IMR-90 (cell line): ENCODE results near the gene ATP2C2. TPM values are rescaled to one million over a fixed set of nuclear protein-coding genes. Genes with fewer than 3 reads are reported as not detected.

ENCODE experiments used
- ATAC-seq: fragments of 200-7000 bp; cut with Tn5 transposase; 2 replicates; pipeline ENCODE4 v1.9.1; 2020; ENCODE audit warnings: low read depth, mild to moderate bottlenecking, moderate library complexity
- BruUV-seq: library from RNA; stranded (reverse); fragments of 400-500 nt; replicated peaks from 2 replicates; lab custom pipeline; 2021; lab: Mats Ljungman, UMichigan
- CTCF ChIA-PET: fragments of 300-600 bp; formaldehyde crosslinking; extraction: SDS; loops from one replicate; lab custom pipeline; 2021; ENCODE audit warnings: antibody characterized with exemption; lab: Yijun Ruan, JAX
- POLR2A ChIA-PET: fragments of 300-600 bp; sonication (Branson Sonifier 250); formaldehyde crosslinking; loops from one replicate; lab custom pipeline; 2022; ENCODE audit warnings: antibody characterized with exemption; ENCODE audit not compliant: unreplicated experiment; lab: Charles Lee
- DNase-seq: peaks from one replicate; pipeline ENCODE4 v3.0.0; 2013
- H2AFZ ChIP-seq: replicated peaks from 2 replicates; pipeline ENCODE3; 2013; ENCODE audit warnings: low read length, mild to moderate bottlenecking; ENCODE audit not compliant: poor library complexity
- H2AK5ac ChIP-seq: 2 replicates; pipeline ENCODE4 v1.6.1; 2013; ENCODE audit warnings: low read depth, low read length, inconsistent platforms
- H2AK9ac ChIP-seq: replicated peaks from 2 replicates; pipeline ENCODE3; 2013; ENCODE audit warnings: mild to moderate bottlenecking, low read depth, low read length, moderate library complexity; ENCODE audit not compliant: poor library complexity
- H2BK120ac ChIP-seq: 2 replicates; pipeline ENCODE4 v1.6.1; 2013; ENCODE audit warnings: low read depth, low read length, inconsistent platforms
- H2BK15ac ChIP-seq: 3 replicates; pipeline ENCODE4 v1.6.1; 2013; ENCODE audit warnings: low read depth, low read length, inconsistent platforms
- H2BK20ac ChIP-seq: 2 replicates; pipeline ENCODE4 v1.6.1; 2013; ENCODE audit warnings: low read depth, mild to moderate bottlenecking, inconsistent platforms, low read length, moderate library complexity
- H2BK5ac ChIP-seq: 2 replicates; pipeline ENCODE4 v1.6.1; 2013; ENCODE audit warnings: mild to moderate bottlenecking, low read depth, low read length, inconsistent platforms; ENCODE audit not compliant: poor library complexity, severe bottlenecking
- H3K14ac ChIP-seq: replicated peaks from 2 replicates; pipeline ENCODE4 v1.6.1; 2013; ENCODE audit warnings: low read depth, low read length, inconsistent platforms
- H3K18ac ChIP-seq: 2 replicates; pipeline ENCODE4 v1.6.1; 2013; ENCODE audit warnings: low read depth, low read length, control low read depth
- H3K23ac ChIP-seq: 2 replicates; pipeline ENCODE4 v1.6.1; 2013; ENCODE audit warnings: low read depth, low read length, inconsistent platforms
- H3K27ac ChIP-seq: 2 replicates; pipeline ENCODE4 v1.5.1; 2013; ENCODE audit warnings: mild to moderate bottlenecking, control low read depth, low read length; ENCODE audit not compliant: insufficient read depth
- H3K27me3 ChIP-seq: 2 replicates; pipeline ENCODE4 v1.6.1; 2013; ENCODE audit warnings: low read length; ENCODE audit not compliant: control insufficient read depth, insufficient read depth
- H3K36me3 ChIP-seq: 2 replicates; pipeline ENCODE4 v1.6.1; 2013; ENCODE audit warnings: low read length, mixed read lengths; ENCODE audit not compliant: control insufficient read depth, insufficient read depth
- H3K4ac ChIP-seq: 2 replicates; pipeline ENCODE4 v1.6.1; 2013; ENCODE audit warnings: low read depth, low read length, inconsistent platforms
- H3K4me1 ChIP-seq: 2 replicates; pipeline ENCODE4 v1.6.1; 2013; ENCODE audit warnings: low read length, mixed read lengths; ENCODE audit not compliant: control insufficient read depth, insufficient read depth
- H3K4me2 ChIP-seq: 2 replicates; pipeline ENCODE4 v1.6.1; 2013; ENCODE audit warnings: low read depth, mild to moderate bottlenecking, control low read depth, low read length, moderate library complexity
- H3K4me3 ChIP-seq: 2 replicates; pipeline ENCODE4 v1.5.1; 2013; ENCODE audit warnings: low read depth, mild to moderate bottlenecking, control low read depth, low read length, moderate library complexity; ENCODE audit not compliant: insufficient read depth
- H3K56ac ChIP-seq: 2 replicates; pipeline ENCODE4 v1.6.1; 2013; ENCODE audit warnings: low read length, inconsistent platforms; ENCODE audit not compliant: insufficient read depth; ENCODE audit errors: extremely low read depth
- H3K79me1 ChIP-seq, 2 experiments: 2 replicates each; pipeline ENCODE4 v1.6.1; 2013; ENCODE audit warnings: low read length in 2 of 2, inconsistent platforms in 1 of 2, low read depth in 1 of 2
- H3K9ac ChIP-seq: 2 replicates; pipeline ENCODE4 v1.6.1; 2013; ENCODE audit warnings: low read depth, low read length, control low read depth
- H3K9me1 ChIP-seq: 2 replicates; pipeline ENCODE4 v1.6.1; 2013; ENCODE audit warnings: low read length, inconsistent platforms; ENCODE audit not compliant: insufficient read depth
- H3K9me3 ChIP-seq: 2 replicates; pipeline ENCODE4 v1.6.1; 2013; ENCODE audit warnings: low read length; ENCODE audit not compliant: control insufficient read depth, insufficient read depth
- H4K20me1 ChIP-seq: 2 replicates; pipeline ENCODE4 v1.6.1; 2013; ENCODE audit warnings: low read length, inconsistent platforms; ENCODE audit not compliant: insufficient read depth
- H4K5ac ChIP-seq: 2 replicates; pipeline ENCODE4 v1.6.1; 2013; ENCODE audit warnings: mild to moderate bottlenecking, low read depth, low read length, control low read depth
- H4K8ac ChIP-seq, 2 experiments: 2 replicates each; pipeline ENCODE4 v1.6.1; 2013; ENCODE audit warnings: low read depth in 2 of 2, low read length in 2 of 2, control low read depth in 1 of 2, inconsistent platforms in 1 of 2
- H4K91ac ChIP-seq: 2 replicates; pipeline ENCODE4 v1.6.1; 2013; ENCODE audit warnings: low read depth, low read length, inconsistent platforms; ENCODE audit not compliant: insufficient read depth
- BHLHE40 ChIP-seq: fragments of 150-350 bp; IDR thresholded peaks from 2 replicates; pipeline ENCODE4 v1.6.1; 2016; ENCODE audit warnings: mild to moderate bottlenecking, low read depth, low read length
- CEBPB ChIP-seq: IDR thresholded peaks from 2 replicates; pipeline ENCODE4 v1.6.1; 2012; ENCODE audit warnings: low read depth, low read length, improper control_type of control experiment
- CHD1 ChIP-seq: IDR thresholded peaks from 2 replicates; pipeline ENCODE4 v1.6.1; 2012; ENCODE audit warnings: low read depth, low read length, improper control_type of control experiment
- FOS ChIP-seq: fragments of 150-350 bp; IDR thresholded peaks from 2 replicates; pipeline ENCODE4 v1.6.1; 2016; ENCODE audit warnings: low read depth, low read length
- MAZ ChIP-seq: IDR thresholded peaks from 2 replicates; pipeline ENCODE4 v1.6.1; 2012; ENCODE audit warnings: low read depth, mild to moderate bottlenecking, low read length, improper control_type of control experiment, moderate library complexity, borderline replicate concordance
- MXI1 ChIP-seq: IDR thresholded peaks from 2 replicates; pipeline ENCODE4 v1.6.1; 2012; ENCODE audit warnings: low read depth, mild to moderate bottlenecking, low read length, moderate library complexity, borderline replicate concordance
- NFE2L2 ChIP-seq: fragments of 150-350 bp; IDR thresholded peaks from 2 replicates; pipeline ENCODE4 v1.6.1; 2016; ENCODE audit warnings: low read depth, mild to moderate bottlenecking, low read length
- RFX5 ChIP-seq: IDR thresholded peaks from 2 replicates; pipeline ENCODE4 v1.8.0; 2012; ENCODE audit warnings: low read depth, mild to moderate bottlenecking, low read length, moderate library complexity
- SMC3 ChIP-seq: fragments of 150-350 bp; IDR thresholded peaks from 2 replicates; pipeline ENCODE4 v1.6.1; 2016; ENCODE audit warnings: low read depth, mild to moderate bottlenecking, antibody characterized with exemption, low read length, moderate library complexity
- WGBS, 2 experiments: methylation state at CpG; one replicate each; pipeline versions ENCODE4 v1.1.5 to v1.1.7; 2013; ENCODE audit warnings: missing lambda C conversion rate in 2 of 2; ENCODE audit not compliant: insufficient read length in 1 of 2; ENCODE audit errors: extremely low coverage in 2 of 2; 5-methylcytosine and 5-hydroxymethylcytosine counted together
- dilution Hi-C: fragments of 300-500 bp; cut with HindIII; formaldehyde crosslinking; loops from one replicate; pipeline ENCODE4 v1.14.3; 2018; ENCODE audit warnings: low sequenced_read_pairs; ENCODE audit not compliant: unreplicated experiment
- in situ Hi-C: fragments of 300-500 bp; cut with MboI; formaldehyde crosslinking; loops from 3 replicates; pipeline ENCODE4 v1.14.3; 2019; ENCODE audit warnings: low sequenced_read_pairs, inconsistent platforms, mixed read lengths
- intact Hi-C: fragments of 100-400 bp; cut with micrococcal nuclease; formaldehyde crosslinking; loops from 2 replicates; pipeline ENCODE4 v1.10.0; 2022
- polyA plus RNA-seq, 3 experiments: library from polyadenylated mRNA; depleted of rRNA; stranded (reverse); fragments of >200 nt; gene quantifications; 2 replicates each; pipeline ENCODE4 v1.2.3, GENCODE V29; 2012; ENCODE audit warnings: low replicate concordance in 1 of 3
- total RNA-seq: library from RNA; depleted of rRNA; stranded (reverse); fragments of >200 nt; gene quantifications from 2 replicates; pipeline ENCODE4 v1.2.3, GENCODE V29; 2012
- TF ChIP-seq, protein P1 (sequence below): fragments of 150-350 bp; IDR thresholded peaks from 2 replicates; pipeline ENCODE4 v1.6.1; 2016; ENCODE audit warnings: low read depth, mild to moderate bottlenecking, low read length, moderate library complexity, borderline replicate concordance

Gene ATP2C2
- total and polyA plus RNA-seq, 2 of the 4 experiments (the other 2 are of a cell fraction): not detected

DNA sequence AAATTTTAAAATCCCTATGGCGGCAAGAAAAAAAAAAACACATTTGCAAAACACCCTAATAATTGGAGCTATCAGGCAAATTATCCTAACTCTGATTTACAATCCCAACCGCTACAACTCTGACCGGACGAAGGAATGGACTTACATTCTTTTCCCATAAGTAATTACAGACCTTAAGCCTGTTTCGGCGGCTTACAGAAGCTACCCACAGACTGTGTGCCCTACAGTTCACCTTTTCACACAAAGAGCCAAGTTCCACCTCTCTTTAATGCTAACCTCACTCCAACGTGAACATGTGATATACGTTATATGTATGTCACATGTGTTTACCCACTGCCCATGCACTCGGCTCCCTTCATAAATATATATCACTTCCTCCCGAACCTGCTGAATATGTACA is 144.8 kb downstream of the ATP2C2 start:
- peak overlapping the region; percentile 53 for H2BK20ac ChIP-seq
- no peak overlapping the region for H3K56ac ChIP-seq
- peaks cover 0 to 11% of the 10 kb centered on the region in 2 experiments; a peak in 2 of 4 replicates for H3K79me1 ChIP-seq
- no peak overlapping the region for H3K27ac ChIP-seq
- TF ChIP-seq RFX5 (no peak), FOS (no peak), BHLHE40 (no peak), CEBPB (no peak), NFE2L2 (no peak), SMC3 (no peak), MXI1 (no peak), CHD1 (no peak), MAZ (no peak)
- TF ChIP-seq, protein P1, sequence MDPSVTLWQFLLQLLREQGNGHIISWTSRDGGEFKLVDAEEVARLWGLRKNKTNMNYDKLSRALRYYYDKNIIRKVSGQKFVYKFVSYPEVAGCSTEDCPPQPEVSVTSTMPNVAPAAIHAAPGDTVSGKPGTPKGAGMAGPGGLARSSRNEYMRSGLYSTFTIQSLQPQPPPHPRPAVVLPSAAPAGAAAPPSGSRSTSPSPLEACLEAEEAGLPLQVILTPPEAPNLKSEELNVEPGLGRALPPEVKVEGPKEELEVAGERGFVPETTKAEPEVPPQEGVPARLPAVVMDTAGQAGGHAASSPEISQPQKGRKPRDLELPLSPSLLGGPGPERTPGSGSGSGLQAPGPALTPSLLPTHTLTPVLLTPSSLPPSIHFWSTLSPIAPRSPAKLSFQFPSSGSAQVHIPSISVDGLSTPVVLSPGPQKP: no peak
- H4K91ac ChIP-seq: 0 out of 2 replicates have a peak overlapping the region, but pooled peaks have one; percentile 72
- H3K4me2 ChIP-seq: no peak overlapping the region
- peak overlapping the region; percentile 73 for H3K4ac ChIP-seq
- 0 out of 2 replicates have a peak, but pooled peaks cover 5% of the 10 kb centered on the region for H3K9me1 ChIP-seq
- peak overlapping the region; percentile 2 for H2AFZ ChIP-seq
- peak overlapping the region; percentile 83 for H2AK5ac ChIP-seq
- H3K4me1 ChIP-seq: peaks cover 10% of the 10 kb centered on the region
- POLR2A ChIA-PET: interaction anchor here (0.7 kb wide), 1 partner anchor 109 kb away, joined by 4 read pairs; no protein-coding TSS in a partner anchor
- H3K27me3 ChIP-seq: no peaks in the 10 kb centered on the region
- no peaks in the 10 kb centered on the region for H3K36me3 ChIP-seq
- peak overlapping the region in 1 of 2 experiments; percentile 32; a peak in 1 of 4 replicates for H4K8ac ChIP-seq
- CTCF ChIA-PET: interaction anchor here (1.0 kb wide), 1 partner anchor 109 kb away, joined by 4 read pairs; no protein-coding TSS in a partner anchor
- H2AK9ac ChIP-seq: no peak overlapping the region
- no peak overlapping the region; the same call in 1 of the 2 replicates for H3K18ac ChIP-seq
- dilution Hi-C loops (no loop called here), in situ Hi-C loops (loop anchor here (5.0 kb wide), 3 partner anchors 109 to 459 kb away; no protein-coding TSS in a partner anchor), intact Hi-C loops (loop anchor here (5.0 to 10.0 kb wide), 2 partner anchors 69 to 452 kb away; no protein-coding TSS in a partner anchor)
- H2BK120ac ChIP-seq: peak overlapping the region; percentile 92
- no peaks in the 10 kb centered on the region for H3K9me3 ChIP-seq
- H4K5ac ChIP-seq: no peak overlapping the region
- 77% methylated on average over 5 of the region's 10 CpGs; no CpG with 5 or more reads in 1 of the 2 experiments for WGBS, 2 experiments
- H4K20me1 ChIP-seq: no peaks in the 10 kb centered on the region
- peak overlapping the region; percentile 38 for H2BK5ac ChIP-seq
- H3K23ac ChIP-seq: no peak overlapping the region
- H3K14ac ChIP-seq: peak overlapping the region; percentile 12; the same call in 1 of the 2 replicates
- H3K9ac ChIP-seq: no peak overlapping the region
- DNase-seq (peak; percentile 80), ATAC-seq (peak; percentile 51; the same call in 1 of the 2 replicates)
- H3K4me3 ChIP-seq: no peak overlapping the region
- peak overlapping the region; percentile 35; the same call in 2 of the 3 replicates for H2BK15ac ChIP-seq
- BruUV-seq: no TSS peak
